ENCODE data around the gene PTPRN2. TPM values are rescaled to one million over a fixed set of nuclear protein-coding genes. Genes with fewer than 3 reads are reported as not detected.
"Not testable (repeated sequence)": the region's sequence is repeated elsewhere in the genome, so short reads cannot be mapped to it uniquely, and the experiment has no call there.

The PTPRN2 gene
- total RNA-seq, 2 donors from 2014 or later, result 0.72 to 0.79 TPM

DNA sequence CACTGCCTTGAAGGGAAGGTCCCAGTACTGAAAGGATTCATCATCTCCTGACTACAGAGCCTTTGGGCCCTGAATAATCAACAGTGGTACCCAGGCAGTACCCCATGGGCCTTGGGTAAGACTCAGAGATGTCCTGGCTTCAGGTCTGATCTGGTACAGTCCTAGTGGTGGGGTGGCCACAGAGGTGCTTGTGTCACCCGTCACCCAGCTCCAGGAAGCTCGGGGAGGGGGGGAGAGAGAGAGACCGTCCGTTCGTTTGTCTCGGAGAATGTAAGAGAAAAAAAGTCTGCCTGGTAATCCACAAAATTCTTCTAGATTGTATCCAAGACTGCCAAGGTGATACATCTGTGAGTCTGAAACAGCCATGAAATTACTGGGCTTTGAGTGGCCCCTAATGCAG lies 381.3 kb downstream of the PTPRN2 start:
- H3K36me3 Mint-ChIP-seq (ENCODE audit: insufficient read depth in 2 of 2), result peaks cover 0 to 2% of the 10 kb centered on the region in 2 donors
- peaks cover 8% of the 10 kb centered on the region for H3K27me3 Mint-ChIP-seq (ENCODE audit: low read depth)
- H3K27ac Mint-ChIP-seq, result no peak overlapping the region
- no peaks in the 10 kb centered on the region for H3K4me1 Mint-ChIP-seq (ENCODE audit: low read depth)
- peaks cover 2 to 4% of the 10 kb centered on the region in 2 donors for H3K9me3 Mint-ChIP-seq
- no peak for DNase-seq
- no peak for ATAC-seq (replicated peaks in 1 of 2)
- H3K4me3 Mint-ChIP-seq, result no peak overlapping the region

DNA sequence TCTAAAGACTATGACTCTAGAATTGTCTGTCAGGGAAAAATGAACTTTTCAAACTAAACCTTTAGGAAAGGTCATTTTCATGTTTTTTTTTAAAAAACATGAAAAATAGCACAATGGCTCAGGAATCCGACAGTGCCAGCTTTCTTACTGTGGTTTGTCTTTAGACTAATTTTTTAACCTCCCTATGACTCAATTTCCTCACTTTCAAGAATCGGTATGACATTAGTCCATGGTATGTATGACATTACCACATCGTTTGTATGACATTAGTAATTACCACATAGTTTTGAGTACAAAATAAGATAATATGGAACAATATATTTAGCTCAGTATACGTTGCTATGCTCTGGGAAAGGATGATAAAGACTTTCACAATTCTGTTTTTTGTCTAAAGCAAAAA lies 383.2 kb downstream of the PTPRN2 start:
- peaks cover 0 to 4% of the 10 kb centered on the region in 2 donors for H3K9me3 Mint-ChIP-seq
- H3K27me3 Mint-ChIP-seq (ENCODE audit: low read depth), result peaks cover 8% of the 10 kb centered on the region
- no peak for DNase-seq
- ATAC-seq (replicated peaks in 1 of 2), result no peak
- H3K36me3 Mint-ChIP-seq (ENCODE audit: insufficient read depth in 2 of 2), result peaks cover 0 to 2% of the 10 kb centered on the region in 2 donors
- no peak overlapping the region for H3K27ac Mint-ChIP-seq
- no peaks in the 10 kb centered on the region for H3K4me1 Mint-ChIP-seq (ENCODE audit: low read depth)
- no peak overlapping the region for H3K4me3 Mint-ChIP-seq

DNA sequence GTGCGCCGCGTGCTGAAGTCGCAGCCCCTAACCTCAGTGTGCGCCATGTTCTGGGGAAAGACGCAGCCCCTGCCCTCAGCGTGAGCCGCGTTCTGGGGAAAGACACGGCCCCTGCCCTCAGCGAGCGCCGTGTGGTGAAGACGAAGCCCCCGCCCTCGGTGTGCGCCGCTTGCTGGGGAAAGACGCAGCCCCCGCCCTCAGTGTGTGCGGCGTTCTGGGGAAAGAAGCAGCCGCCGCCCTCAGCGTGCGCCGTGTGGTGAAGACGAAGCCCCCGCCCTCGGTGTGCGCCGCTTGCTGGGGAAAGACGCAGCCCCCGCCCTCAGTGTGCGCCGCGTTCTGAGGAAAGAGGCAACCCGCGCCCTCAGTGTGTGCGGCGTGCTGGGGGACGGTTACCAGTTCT lies 383.7 kb downstream of the PTPRN2 start:
- H3K27ac Mint-ChIP-seq; DNase-seq; ATAC-seq (replicated peaks in 1 of 2); H3K27me3 Mint-ChIP-seq (ENCODE audit: low read depth); H3K4me3 Mint-ChIP-seq; H3K36me3 Mint-ChIP-seq (ENCODE audit: insufficient read depth in 2 of 2); H3K9me3 Mint-ChIP-seq; H3K4me1 Mint-ChIP-seq (ENCODE audit: low read depth): not testable (repeated sequence)

DNA sequence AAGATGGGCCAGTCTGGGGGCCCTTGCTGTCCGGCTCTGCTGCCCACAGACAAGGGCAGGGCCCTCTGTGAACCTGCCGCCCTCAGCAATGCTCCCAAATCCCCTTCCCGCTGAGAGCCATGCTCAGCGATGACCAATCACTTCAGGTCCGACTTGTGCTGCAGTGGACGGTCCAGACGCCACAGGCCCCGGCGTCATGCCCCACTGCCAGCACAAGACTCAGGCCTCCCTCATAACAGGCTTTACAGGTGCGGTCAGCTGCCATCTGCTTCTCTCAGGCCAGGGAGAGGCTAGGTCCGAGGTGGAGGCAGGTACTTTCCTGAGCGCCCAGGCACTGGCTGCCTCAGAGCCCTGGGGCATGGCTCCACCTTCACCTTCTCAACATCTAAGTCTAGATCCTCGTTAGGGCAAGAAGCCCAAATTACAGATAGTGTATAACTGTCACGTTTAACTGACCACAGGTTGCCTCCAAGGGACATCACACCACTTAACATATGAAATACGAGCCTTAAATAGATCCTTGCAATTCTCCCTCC lies 393.2 kb downstream of the PTPRN2 start:
- H3K9me3 Mint-ChIP-seq, result peaks cover 5 to 8% of the 10 kb centered on the region in 2 donors
- no peak overlapping the region for H3K4me3 Mint-ChIP-seq
- H3K36me3 Mint-ChIP-seq (ENCODE audit: insufficient read depth in 2 of 2), result peaks cover 0 to 5% of the 10 kb centered on the region in 2 donors
- no peaks in the 10 kb centered on the region for H3K27me3 Mint-ChIP-seq (ENCODE audit: low read depth)
- H3K27ac Mint-ChIP-seq, result no peak overlapping the region
- DNase-seq (no peak), ATAC-seq (replicated peaks in 1 of 2) (no peak)
- no peaks in the 10 kb centered on the region for H3K4me1 Mint-ChIP-seq (ENCODE audit: low read depth)

DNA sequence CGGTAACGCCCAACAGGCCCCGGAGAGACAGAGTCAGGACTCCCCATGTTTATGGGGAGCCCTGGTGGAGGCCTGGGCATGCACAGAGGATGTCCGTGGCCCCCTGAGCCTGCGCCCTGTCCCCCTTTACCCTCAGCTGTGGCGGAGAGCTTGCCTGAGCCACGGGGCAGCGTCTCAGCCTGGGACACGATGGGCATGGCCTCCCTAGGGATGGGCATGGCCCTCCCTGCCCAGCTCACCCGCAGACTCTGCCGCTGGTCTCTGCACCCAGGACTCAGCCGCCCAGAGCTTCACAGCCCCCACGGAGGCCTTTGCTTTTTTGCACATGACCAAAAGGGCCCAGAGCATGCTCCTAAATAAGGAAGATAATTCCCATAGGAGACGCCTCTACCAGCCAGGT lies 394.2 kb downstream of the PTPRN2 start:
- Mint-ChIP-seq H3K9me3 (peaks cover 5 to 8% of the 10 kb centered on the region in 2 donors), H3K4me1 (ENCODE audit: low read depth) (no peaks in the 10 kb centered on the region), H3K27me3 (ENCODE audit: low read depth) (no peaks in the 10 kb centered on the region), H3K4me3 (no peak overlapping the region), H3K36me3 (ENCODE audit: insufficient read depth in 2 of 2) (peaks cover 0 to 7% of the 10 kb centered on the region in 2 donors), H3K27ac (no peak overlapping the region)
- ATAC-seq (replicated peaks in 1 of 2) (no peak), DNase-seq (no peak)

DNA sequence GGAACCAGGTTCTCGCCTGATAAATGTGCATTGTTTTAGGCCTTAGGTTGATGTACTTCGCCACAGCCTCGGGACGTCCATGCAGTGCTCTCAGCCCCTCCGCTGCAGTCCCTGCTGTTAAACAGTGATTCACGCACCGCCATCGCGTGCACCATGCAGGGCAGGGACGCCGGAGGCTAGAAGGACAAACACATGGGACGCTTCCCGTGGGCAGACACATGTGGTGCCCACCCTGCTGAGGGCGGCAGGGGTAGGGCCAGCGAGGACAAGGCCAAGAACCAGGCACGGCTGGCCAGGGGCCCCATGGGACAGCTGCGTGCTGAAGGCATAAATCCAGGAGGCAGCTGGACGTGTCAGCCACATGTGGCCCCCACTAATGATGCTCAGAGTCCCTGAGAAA lies 394.7 kb downstream of the PTPRN2 start:
- H3K4me3 Mint-ChIP-seq, result no peak overlapping the region
- H3K27ac Mint-ChIP-seq, result no peak overlapping the region
- no peak for ATAC-seq (replicated peaks in 1 of 2)
- no peaks in the 10 kb centered on the region for H3K4me1 Mint-ChIP-seq (ENCODE audit: low read depth)
- H3K27me3 Mint-ChIP-seq (ENCODE audit: low read depth), result no peaks in the 10 kb centered on the region
- H3K9me3 Mint-ChIP-seq, result peaks cover 5 to 8% of the 10 kb centered on the region in 2 donors
- no peak for DNase-seq
- peaks cover 0 to 7% of the 10 kb centered on the region in 2 donors for H3K36me3 Mint-ChIP-seq (ENCODE audit: insufficient read depth in 2 of 2)

DNA sequence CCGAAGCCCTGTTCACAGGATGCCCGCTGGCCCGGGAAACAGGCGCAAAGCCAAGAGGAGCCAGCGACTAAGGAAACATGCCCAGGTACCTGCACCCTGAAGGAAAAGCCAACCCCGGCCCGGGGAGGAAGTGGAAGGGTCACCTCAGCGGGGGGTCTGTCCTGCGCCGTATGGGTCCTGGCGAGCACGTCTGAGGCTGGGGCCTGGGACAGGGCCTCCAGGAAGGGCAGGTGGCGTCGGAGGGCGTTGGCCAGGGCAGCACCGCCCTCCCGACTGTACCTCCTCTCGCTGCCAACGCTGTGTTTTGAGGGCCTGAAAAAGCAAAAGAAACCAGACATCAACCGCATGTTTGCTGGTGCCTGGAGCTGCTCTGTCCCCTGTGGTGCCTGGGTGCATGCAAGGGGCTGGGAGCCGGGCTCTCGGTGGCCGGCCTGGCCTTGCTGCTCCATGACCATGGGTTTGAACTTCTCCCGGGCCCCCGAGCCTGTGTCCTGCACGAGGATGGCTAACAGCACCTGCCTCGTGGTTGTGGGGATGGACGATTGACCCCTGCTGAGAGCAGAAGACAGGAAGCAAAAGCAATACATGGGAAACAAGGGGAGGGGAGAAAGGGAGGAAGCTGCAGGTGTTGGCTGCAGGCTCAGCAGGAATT lies 395.3 kb downstream of the PTPRN2 start:
- Mint-ChIP-seq H3K27ac (no peak overlapping the region), H3K4me1 (ENCODE audit: low read depth) (no peaks in the 10 kb centered on the region), H3K9me3 (peaks cover 2 to 8% of the 10 kb centered on the region in 2 donors), H3K4me3 (no peak overlapping the region), H3K36me3 (ENCODE audit: insufficient read depth in 2 of 2) (peaks cover 0 to 7% of the 10 kb centered on the region in 2 donors), H3K27me3 (ENCODE audit: low read depth) (no peaks in the 10 kb centered on the region)
- DNase-seq (no peak), ATAC-seq (replicated peaks in 1 of 2) (no peak)

DNA sequence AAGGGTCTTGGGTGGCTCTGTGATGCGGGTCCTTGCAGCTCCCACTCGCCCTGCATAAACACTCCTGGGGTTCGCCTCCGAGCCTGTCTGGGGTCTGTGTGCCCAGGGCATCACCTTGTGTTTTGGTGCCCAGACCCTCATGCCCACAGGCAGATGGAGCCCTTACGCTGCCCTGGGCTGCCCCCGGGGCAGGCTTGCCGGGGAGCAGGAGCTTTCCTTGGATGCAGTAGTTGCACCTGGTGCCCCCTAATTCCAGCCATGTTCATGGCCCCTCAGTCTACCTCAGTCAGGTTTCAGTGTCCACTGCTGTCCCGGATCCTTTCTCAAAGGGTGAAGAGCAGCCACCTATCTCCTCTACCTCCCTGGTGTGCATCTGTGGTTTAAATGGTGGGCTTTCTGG lies 396.0 kb downstream of the PTPRN2 start:
- no peak overlapping the region for H3K27ac Mint-ChIP-seq
- no peaks in the 10 kb centered on the region for H3K27me3 Mint-ChIP-seq (ENCODE audit: low read depth)
- H3K36me3 Mint-ChIP-seq (ENCODE audit: insufficient read depth in 2 of 2), result peaks cover 0 to 7% of the 10 kb centered on the region in 2 donors
- no peak for ATAC-seq (replicated peaks in 1 of 2)
- no peak overlapping the region for H3K4me3 Mint-ChIP-seq
- no peak for DNase-seq
- H3K4me1 Mint-ChIP-seq (ENCODE audit: low read depth), result no peaks in the 10 kb centered on the region
- peaks cover 2 to 8% of the 10 kb centered on the region in 2 donors for H3K9me3 Mint-ChIP-seq

DNA sequence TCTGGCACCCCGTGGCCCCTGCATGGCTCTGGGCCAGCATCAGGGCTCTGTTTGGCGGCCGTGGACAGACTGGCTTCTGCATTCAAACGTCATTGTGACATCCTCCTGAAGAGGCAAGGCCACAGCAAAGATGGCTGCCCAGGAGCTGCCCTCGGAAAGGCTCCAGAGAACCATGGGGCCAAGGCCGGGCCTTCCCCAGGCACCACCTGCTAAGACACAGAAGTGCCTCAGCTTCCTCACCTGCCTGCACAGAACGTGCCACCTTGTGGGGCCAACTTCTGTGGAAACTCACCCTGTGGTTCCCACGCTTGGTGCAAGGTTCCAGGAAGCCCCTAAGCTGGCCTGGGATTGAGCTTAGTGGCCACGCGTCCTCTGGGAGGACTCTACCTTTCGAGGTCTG lies 396.9 kb downstream of the PTPRN2 start:
- no peak overlapping the region for H3K4me3 Mint-ChIP-seq
- peaks cover 2 to 5% of the 10 kb centered on the region in 2 donors for H3K9me3 Mint-ChIP-seq
- no peaks in the 10 kb centered on the region for H3K27me3 Mint-ChIP-seq (ENCODE audit: low read depth)
- no peak for DNase-seq
- no peaks in the 10 kb centered on the region for H3K4me1 Mint-ChIP-seq (ENCODE audit: low read depth)
- ATAC-seq (replicated peaks in 1 of 2), result no peak
- peaks cover 0 to 7% of the 10 kb centered on the region in 2 donors for H3K36me3 Mint-ChIP-seq (ENCODE audit: insufficient read depth in 2 of 2)
- H3K27ac Mint-ChIP-seq, result no peak overlapping the region

DNA sequence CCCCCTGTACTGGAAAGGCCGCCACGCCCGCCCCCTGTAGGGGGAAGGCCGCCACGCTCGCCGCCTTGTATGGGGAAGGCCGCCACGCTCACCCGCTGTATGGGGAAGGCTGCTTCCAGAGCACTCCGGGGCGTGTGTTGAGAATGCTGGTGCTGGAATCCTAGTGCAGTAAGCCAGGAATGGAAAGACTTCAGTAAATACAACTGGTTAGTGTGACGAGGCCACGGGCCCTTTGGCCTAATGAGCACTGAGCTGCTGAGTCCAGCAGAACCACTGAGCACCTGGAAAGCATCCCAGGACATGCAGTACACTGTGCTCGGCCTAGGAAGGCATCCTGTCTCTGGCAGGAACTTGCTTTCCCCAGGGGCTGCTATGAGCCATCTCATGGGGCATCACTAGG lies 398.9 kb downstream of the PTPRN2 start:
- H3K36me3 Mint-ChIP-seq (ENCODE audit: insufficient read depth in 2 of 2), result peaks cover 0 to 2% of the 10 kb centered on the region in 2 donors
- DNase-seq (no peak), ATAC-seq (replicated peaks in 1 of 2) (no peak)
- no peak overlapping the region for H3K27ac Mint-ChIP-seq
- no peak overlapping the region for H3K4me3 Mint-ChIP-seq
- no peaks in the 10 kb centered on the region for H3K4me1 Mint-ChIP-seq (ENCODE audit: low read depth)
- H3K9me3 Mint-ChIP-seq, result no peaks in the 10 kb centered on the region
- H3K27me3 Mint-ChIP-seq (ENCODE audit: low read depth), result no peaks in the 10 kb centered on the region

DNA sequence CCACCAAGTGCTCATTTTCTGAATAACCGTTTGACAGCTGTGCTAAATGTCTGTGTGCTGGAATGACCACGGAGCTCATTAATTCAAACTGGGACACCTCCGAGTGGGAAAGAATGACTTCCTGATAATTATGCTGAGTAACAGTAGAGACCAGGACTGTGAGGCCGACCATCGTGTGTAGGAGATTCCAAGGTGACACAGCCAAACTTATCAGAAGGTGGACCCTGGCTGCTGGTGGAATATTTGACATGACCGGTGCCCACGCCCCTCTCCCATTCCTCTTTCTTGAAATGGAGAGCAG lies 400.0 kb downstream of the PTPRN2 start:
- ATAC-seq (replicated peaks in 1 of 2), result no peak
- Mint-ChIP-seq H3K4me1 (ENCODE audit: low read depth) (no peaks in the 10 kb centered on the region), H3K27me3 (ENCODE audit: low read depth) (no peaks in the 10 kb centered on the region), H3K36me3 (ENCODE audit: insufficient read depth in 2 of 2) (peaks cover 0 to 2% of the 10 kb centered on the region in 2 donors), H3K4me3 (no peak overlapping the region), H3K9me3 (peaks cover under 1 to 2% of the 10 kb centered on the region in 2 donors), H3K27ac (no peak overlapping the region)
- DNase-seq, result no peak

DNA sequence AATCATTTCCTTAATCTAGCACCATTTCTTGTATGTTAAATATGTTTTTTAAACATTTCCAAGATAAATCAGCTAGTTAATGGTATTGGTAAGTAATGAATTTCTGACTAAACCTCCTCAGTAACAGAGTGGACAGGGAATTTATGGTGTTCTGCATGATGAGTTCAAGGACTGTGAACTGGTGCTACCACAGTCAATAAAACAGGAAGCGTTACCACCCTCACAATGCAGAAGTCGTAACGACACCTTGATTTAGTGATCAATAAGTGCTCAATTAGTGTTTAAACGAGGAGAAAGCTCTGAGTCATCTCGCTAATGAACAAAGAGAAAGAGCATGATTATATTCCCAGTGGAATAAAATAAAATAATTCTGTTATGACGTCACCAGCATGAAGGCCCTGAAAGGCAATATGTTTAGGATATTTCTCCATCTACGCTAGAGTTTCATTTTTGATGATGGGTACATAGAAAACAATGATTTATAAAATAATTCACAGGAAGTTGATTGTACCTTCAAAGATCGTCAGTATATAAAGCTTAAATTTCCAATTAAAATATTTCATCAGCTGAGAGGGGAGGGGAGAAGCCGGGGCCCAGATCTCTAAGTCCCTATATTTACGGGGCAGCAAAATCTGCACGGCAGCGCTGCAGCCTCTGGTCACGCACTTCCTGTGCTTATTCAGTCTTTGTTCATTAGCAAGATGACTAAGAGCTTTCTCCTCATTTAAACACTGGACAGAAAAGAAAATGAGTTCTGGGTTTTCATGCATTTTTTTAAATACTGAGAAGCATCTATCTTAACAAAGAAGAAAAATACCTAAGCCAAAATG lies 400.5 kb downstream of the PTPRN2 start:
- Mint-ChIP-seq H3K4me1 (ENCODE audit: low read depth) (no peaks in the 10 kb centered on the region), H3K36me3 (ENCODE audit: insufficient read depth in 2 of 2) (peaks cover 0 to 2% of the 10 kb centered on the region in 2 donors), H3K27ac (no peak overlapping the region), H3K4me3 (no peak overlapping the region), H3K9me3 (peaks cover 4% of the 10 kb centered on the region in 2 donors), H3K27me3 (ENCODE audit: low read depth) (no peaks in the 10 kb centered on the region)
- DNase-seq (no peak), ATAC-seq (replicated peaks in 1 of 2) (no peak)

DNA sequence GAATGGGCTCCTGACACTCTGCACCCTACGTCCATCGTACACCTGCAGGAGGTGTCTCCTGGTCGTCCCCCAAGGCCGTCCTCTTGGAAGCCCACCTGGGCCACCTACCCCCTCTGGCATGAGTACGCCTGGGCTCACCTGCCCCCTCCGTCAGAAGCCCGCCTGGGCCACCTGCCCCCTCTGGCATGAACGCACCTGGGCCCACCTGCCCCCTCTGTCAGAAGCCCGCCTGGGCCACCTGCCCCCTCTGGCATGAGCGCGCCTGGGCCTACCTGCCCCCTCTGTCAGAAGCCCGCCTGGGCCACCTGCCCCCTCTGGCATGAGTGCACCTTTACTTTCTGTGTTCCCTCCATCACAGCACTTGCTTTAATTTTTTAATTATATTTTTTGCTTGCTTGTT lies 401.2 kb downstream of the PTPRN2 start:
- no peak for ATAC-seq (replicated peaks in 1 of 2)
- no peaks in the 10 kb centered on the region for H3K27me3 Mint-ChIP-seq (ENCODE audit: low read depth)
- no peak overlapping the region for H3K27ac Mint-ChIP-seq
- H3K4me1 Mint-ChIP-seq (ENCODE audit: low read depth), result no peaks in the 10 kb centered on the region
- H3K4me3 Mint-ChIP-seq, result no peak overlapping the region
- H3K9me3 Mint-ChIP-seq, result peaks cover 4% of the 10 kb centered on the region in 2 donors
- peaks cover 0 to 2% of the 10 kb centered on the region in 2 donors for H3K36me3 Mint-ChIP-seq (ENCODE audit: insufficient read depth in 2 of 2)
- DNase-seq, result no peak
